Left lung (tissue), 10 donors: ENCODE measurements around the gene POU6F1. TPM values are rescaled to one million over a fixed set of nuclear protein-coding genes. Genes with fewer than 3 reads are reported as not detected.

Experiments used
- ATAC-seq: fragments of 200-7000 bp; cut with Tn5 transposase; one replicate; pipeline ENCODE4 v1.9.1; 2020; ENCODE audit warnings: moderate library complexity
- DNase-seq, 4 donors: peaks; one replicate each; pipeline ENCODE4 v3.0.0-alpha.2; 2013 to 2020
- H3K27ac ChIP-seq, 2 donors: fragments of 200-600 bp; sonication (generic) in 1 of 2; one replicate each; pipeline versions ENCODE4 v1.5.0 to v1.8.0; 2020 to 2021
- H3K27me3 ChIP-seq, 2 donors: fragments of 200-600 bp; sonication (generic) in 1 of 2; one replicate each; pipeline versions ENCODE4 v1.5.0 to v1.8.0; 2020 to 2021
- H3K36me3 ChIP-seq, 2 donors: fragments of 200-600 bp; sonication (generic) in 1 of 2; one replicate each; pipeline versions ENCODE4 v1.5.0 to v1.8.0; 2020 to 2021
- H3K4me1 ChIP-seq, 2 donors: fragments of 200-600 bp; one replicate each; pipeline ENCODE4 v1.8.0; 2021
- H3K4me3 ChIP-seq, 2 donors: fragments of 200-600 bp; sonication (generic) in 1 of 2; one replicate each; pipeline versions ENCODE4 v1.5.0 to v1.8.0; 2020 to 2021; ENCODE audit warnings: mild to moderate bottlenecking in 1 of 2
- H3K9me3 ChIP-seq, 2 donors: fragments of 200-600 bp; sonication (generic) in 1 of 2; one replicate each; pipeline versions ENCODE4 v1.5.0 to v1.8.0; 2020 to 2021
- CTCF ChIP-seq, 2 donors: fragments of 200-600 bp; sonication (generic) in 1 of 2; IDR thresholded peaks; one replicate each; pipeline versions ENCODE4 v1.5.0 to v1.8.0; 2021; ENCODE audit warnings: antibody characterized with exemption in 2 of 2
- intact Hi-C, 2 donors: fragments of 100-400 bp; cut with DNase I; formaldehyde crosslinking; loops; one replicate each; pipeline versions ENCODE4 v1.11.2 to v1.14.2; 2022
- polyA plus RNA-seq, 6 donors: library from polyadenylated mRNA; unstranded; fragments of 120-200 nt; gene quantifications; one replicate each; pipeline ENCODE4 v1.2.1, GENCODE V29; 2013; ENCODE audit not compliant: insufficient read length in 6 of 6
- total RNA-seq, 2 donors: library from RNA; stranded (reverse); fragmentation: NEBNext Ultra II Directional; extraction: Animal tissue kit (Norgen Biotek cat#: 25700); gene quantifications; one replicate each; pipeline ENCODE4 v1.2.1, GENCODE V29; 2021
- donor health status: DM: no; HTN: yes; CAD: no.
- donor health status: DM: no; HTN: no; CAD: no.

Gene POU6F1
- total and polyA plus RNA-seq, 8 donors, result 9.9 to 15.6 (median 11.9) TPM

GRCh38 chr12:51199366-51199945 lies 18.4 kb downstream of the POU6F1 start:
- DNase-seq (no peak), ATAC-seq (no peak)
- H3K4me1 ChIP-seq, result no peaks in the 10 kb centered on the region
- TF ChIP-seq CTCF (IDR thresholded peaks at IDR 0.05), result no peak
- no peak overlapping the region for H3K27ac ChIP-seq
- no peaks in the 10 kb centered on the region for H3K9me3 ChIP-seq
- no peak overlapping the region for H3K4me3 ChIP-seq
- H3K27me3 ChIP-seq, result no peaks in the 10 kb centered on the region
- peaks cover 0 to 7% of the 10 kb centered on the region in 2 donors for H3K36me3 ChIP-seq
- intact Hi-C loops, result no loop called here

- TF ChIP-seq CTCF (IDR thresholded peaks at IDR 0.05), result no peak
- Histone ChIP-seq H3K27ac (no peak overlapping the region), H3K4me1 (no peaks in the 10 kb centered on the region), H3K4me3 (no peak overlapping the region), H3K27me3 (no peaks in the 10 kb centered on the region), H3K9me3 (no peaks in the 10 kb centered on the region), H3K36me3 (peaks cover 0 to 7% of the 10 kb centered on the region in 2 donors)
- ATAC-seq, result no peak
- intact Hi-C loops, result no loop called here
- DNase-seq, result no peak
Measured at GRCh38 chr12:51198568-51199365, 19.1 kb downstream of the POU6F1 start.

- H3K4me1 ChIP-seq, result no peaks in the 10 kb centered on the region
- no peaks in the 10 kb centered on the region for H3K27me3 ChIP-seq
- no peak for TF ChIP-seq CTCF (IDR thresholded peaks at IDR 0.05)
- peaks cover 0 to 7% of the 10 kb centered on the region in 2 donors for H3K36me3 ChIP-seq
- DNase-seq, result peak in 1 of 4 donors; percentile 75
- no peaks in the 10 kb centered on the region for H3K9me3 ChIP-seq
- H3K27ac ChIP-seq, result no peak overlapping the region
- ATAC-seq, result no peak
- no peak overlapping the region for H3K4me3 ChIP-seq
- intact Hi-C loops, result no loop called here
Measured at GRCh38 chr12:51197736-51198567, 19.9 kb downstream of the POU6F1 start.

- Histone ChIP-seq H3K4me3 (no peak overlapping the region), H3K36me3 (peaks cover 0 to 7% of the 10 kb centered on the region in 2 donors), H3K27me3 (no peaks in the 10 kb centered on the region), H3K27ac (no peak overlapping the region), H3K9me3 (no peaks in the 10 kb centered on the region), H3K4me1 (no peaks in the 10 kb centered on the region)
- no peak for ATAC-seq
- intact Hi-C loops, result no loop called here
- no peak for DNase-seq
- no peak for TF ChIP-seq CTCF (IDR thresholded peaks at IDR 0.05)
Measured at GRCh38 chr12:51196547-51196946, 21.3 kb downstream of the POU6F1 start.

- Histone ChIP-seq H3K27me3 (no peaks in the 10 kb centered on the region), H3K27ac (no peak overlapping the region), H3K9me3 (no peaks in the 10 kb centered on the region), H3K36me3 (peaks cover 0 to 14% of the 10 kb centered on the region in 2 donors), H3K4me1 (no peaks in the 10 kb centered on the region), H3K4me3 (no peak overlapping the region)
- intact Hi-C loops, result no loop called here
- ATAC-seq (no peak), DNase-seq (no peak)
- TF ChIP-seq CTCF (IDR thresholded peaks at IDR 0.05), result no peak
Measured at GRCh38 chr12:51195841-51196240, 22.0 kb downstream of the POU6F1 start.
